Testis (tissue), 3 donors: ENCODE data around the gene CCBE1. TPM values are rescaled to one million over a fixed set of nuclear protein-coding genes. Genes with fewer than 3 reads are reported as not detected.

Experiments used
- DNase-seq: peaks from one replicate; pipeline ENCODE4 v3.0.0-alpha.2; 2019
- H3K27ac ChIP-seq, 2 donors: fragments of 200-600 bp; sonication (generic); one replicate each; pipeline ENCODE4 v1.5.1; 2019
- H3K27me3 ChIP-seq: fragments of 200-600 bp; sonication (generic); one replicate; pipeline ENCODE4 v1.5.1; 2019
- H3K36me3 ChIP-seq: fragments of 200-600 bp; sonication (generic); one replicate; pipeline ENCODE4 v1.5.1; 2017; ENCODE audit warnings: low read depth; ENCODE audit errors: missing control alignments
- H3K4me1 ChIP-seq: fragments of 200-600 bp; sonication (generic); one replicate; pipeline ENCODE4 v1.5.1; 2019
- H3K4me3 ChIP-seq, 2 donors: fragments of 200-600 bp; sonication (generic); one replicate each; pipeline ENCODE4 v1.5.1; 2017 to 2019
- H3K9me3 ChIP-seq: fragments of 200-600 bp; sonication (generic); one replicate; pipeline ENCODE4 v1.5.1; 2017
- CTCF ChIP-seq, 3 experiments: fragments of 450-650 bp in 2 of 3; fragments of 200-600 bp in 1 of 3; sonication (generic) in 1 of 3; IDR thresholded peaks; one replicate each; pipeline ENCODE4 v1.5.1; 2016 to 2019; ENCODE audit warnings: antibody characterized with exemption in 3 of 3, mild to moderate bottlenecking in 2 of 3, moderate library complexity in 1 of 3
- POLR2A ChIP-seq: fragments of 450-650 bp; IDR thresholded peaks from one replicate; pipeline ENCODE4 v1.6.1; 2017; ENCODE audit warnings: antibody characterized with exemption, mild to moderate bottlenecking, moderate library complexity
- WGBS, 2 donors: methylation state at CpG; one replicate each; pipeline ENCODE4 v1.1.5; 2018; 5-methylcytosine and 5-hydroxymethylcytosine counted together
- intact Hi-C: fragments of 100-400 bp; cut with DNase I; formaldehyde crosslinking; loops from one replicate; pipeline ENCODE4 v1.15.1; 2023; ENCODE audit warnings: low total_unique reads
- polyA plus RNA-seq: library from polyadenylated mRNA; stranded (reverse); fragments of 350-450 nt; fragmentation: Illumina TruSeq; extraction: RNeasy Lipid Tissue Mini Kit (QIAGEN cat#74804); gene quantifications from one replicate; pipeline ENCODE4 v1.2.3, GENCODE V29; 2014; ENCODE audit warnings: low read depth, low replicate concordance; ENCODE audit not compliant: insufficient read depth
- total RNA-seq, 2 donors: library from RNA; depleted of rRNA; stranded (reverse); fragments of >200 nt; gene quantifications; one replicate each; pipeline ENCODE4 v1.2.3, GENCODE V29; 2016

Gene CCBE1
- total and polyA plus RNA-seq, 3 donors from 2014 or later, result 1.8 to 2.6 (median 1.9) TPM

- Histone ChIP-seq H3K4me3 (no peak overlapping the region), H3K9me3 (no peaks in the 10 kb centered on the region), H3K27me3 (no peaks in the 10 kb centered on the region), H3K27ac (no peak overlapping the region), H3K36me3 (no peaks in the 10 kb centered on the region), H3K4me1 (no peaks in the 10 kb centered on the region)
- TF ChIP-seq CTCF (IDR thresholded peaks at IDR 0.05) (no peak), POLR2A (no peak)
- intact Hi-C loops, result no loop called here
- no peak for DNase-seq
- WGBS, 2 donors, result 89 to 92% methylated on average over 7 of the region's 7 CpGs
These were observed 243.7 kb downstream of the CCBE1 start for GRCh38 chr18:59453468-59453961.

GRCh38 chr18:59451963-59452362, 245.3 kb downstream of the CCBE1 start:
- no peak overlapping the region for H3K4me3 ChIP-seq
- H3K36me3 ChIP-seq, result no peaks in the 10 kb centered on the region
- no peaks in the 10 kb centered on the region for H3K4me1 ChIP-seq
- no peak for TF ChIP-seq POLR2A
- TF ChIP-seq CTCF (IDR thresholded peaks at IDR 0.05), result no peak
- no peaks in the 10 kb centered on the region for H3K9me3 ChIP-seq
- intact Hi-C loops, result no loop called here
- 78 to 80% methylated on average over 6 of the region's 6 CpGs for WGBS, 2 donors
- H3K27ac ChIP-seq, result no peak overlapping the region
- no peaks in the 10 kb centered on the region for H3K27me3 ChIP-seq
- DNase-seq, result no peak

- Histone ChIP-seq H3K9me3 (no peaks in the 10 kb centered on the region), H3K27ac (no peak overlapping the region), H3K27me3 (no peaks in the 10 kb centered on the region), H3K36me3 (no peaks in the 10 kb centered on the region), H3K4me1 (no peaks in the 10 kb centered on the region), H3K4me3 (no peak overlapping the region)
- intact Hi-C loops, result no loop called here
- 58 to 72% methylated on average over 5 to 6 of the region's 6 CpGs for WGBS, 2 donors
- TF ChIP-seq POLR2A, result no peak
- TF ChIP-seq CTCF (IDR thresholded peaks at IDR 0.05), result no peak
- DNase-seq, result no peak
These were observed 246.2 kb downstream of the CCBE1 start for GRCh38 chr18:59451073-59451472.

- TF ChIP-seq POLR2A (no peak), CTCF (IDR thresholded peaks at IDR 0.05) (no peak)
- H3K4me1 ChIP-seq, result no peaks in the 10 kb centered on the region
- H3K4me3 ChIP-seq, result no peak overlapping the region
- intact Hi-C loops, result no loop called here
- no peaks in the 10 kb centered on the region for H3K36me3 ChIP-seq
- no peaks in the 10 kb centered on the region for H3K9me3 ChIP-seq
- 88 to 90% methylated on average over 4 of the region's 4 CpGs for WGBS, 2 donors
- H3K27ac ChIP-seq, result no peak overlapping the region
- no peak for DNase-seq
- H3K27me3 ChIP-seq, result no peaks in the 10 kb centered on the region
These were observed 248.7 kb downstream of the CCBE1 start for GRCh38 chr18:59448546-59448945.

- DNase-seq, result no peak
- H3K36me3 ChIP-seq, result no peaks in the 10 kb centered on the region
- no peaks in the 10 kb centered on the region for H3K27me3 ChIP-seq
- no peak overlapping the region for H3K4me3 ChIP-seq
- H3K4me1 ChIP-seq, result no peaks in the 10 kb centered on the region
- intact Hi-C loops, result no loop called here
- no peak overlapping the region for H3K27ac ChIP-seq
- H3K9me3 ChIP-seq, result no peaks in the 10 kb centered on the region
- TF ChIP-seq CTCF (IDR thresholded peaks at IDR 0.05), result no peak
- no peak for TF ChIP-seq POLR2A
- WGBS, 2 donors, result 27 to 33% methylated on average over 1 of the region's 1 CpG
These were observed 251.2 kb downstream of the CCBE1 start for GRCh38 chr18:59446012-59446411.
